ENCODE results near the gene IL17RB. TPM values are rescaled to one million over a fixed set of nuclear protein-coding genes. Genes with fewer than 3 reads are reported as not detected.

IL17RB gene
- total and polyA plus RNA-seq, 3 experiments from 2014 or later, result 0.98 to 2.1 (median 1.2) TPM

- H3K27ac Mint-ChIP-seq, result no peak overlapping the region
- no peaks in the 10 kb centered on the region for H3K36me3 ChIP-seq (ENCODE audit: insufficient read depth, low read length)
- peaks cover 3 to 11% of the 10 kb centered on the region in 2 donors for H3K27me3 Mint-ChIP-seq
- no peaks in the 10 kb centered on the region for H3K9me3 Mint-ChIP-seq
- H3K27ac ChIP-seq (ENCODE audit: low read depth, low read length), result no peak overlapping the region
- no peaks in the 10 kb centered on the region for H3K9me3 ChIP-seq (ENCODE audit: low read length)
- ChIA-PET CTCF (no interaction called here), POLR2A (no interaction called here)
- no peak for DNase-seq
- no peak overlapping the region for H3K4me3 Mint-ChIP-seq
- H3K27me3 ChIP-seq (ENCODE audit: insufficient read depth, low read length, poor library complexity, severe bottlenecking), result no peaks in the 10 kb centered on the region
- H3K36me3 Mint-ChIP-seq, result no peaks in the 10 kb centered on the region
- no peaks in the 10 kb centered on the region for H3K4me1 ChIP-seq (ENCODE audit: insufficient read depth, low read length)
- peaks cover 0 to 2% (median 0%) of the 10 kb centered on the region in 3 donors for H3K4me1 Mint-ChIP-seq
- no peak overlapping the region for H3K4me3 ChIP-seq (ENCODE audit: low read length)
Observed at GRCh38 chr3:53822331-53822741, 24.0 kb upstream of the IL17RB start.

- CTCF ChIA-PET, result no interaction called here
- H3K27me3 Mint-ChIP-seq, result peaks cover 3 to 4% of the 10 kb centered on the region in 2 donors
- Histone ChIP-seq H3K4me3 (ENCODE audit: low read length) (no peak overlapping the region), H3K27me3 (ENCODE audit: insufficient read depth, low read length, poor library complexity, severe bottlenecking) (no peaks in the 10 kb centered on the region), H3K27ac (ENCODE audit: low read depth, low read length) (no peak overlapping the region), H3K4me1 (ENCODE audit: insufficient read depth, low read length) (no peaks in the 10 kb centered on the region), H3K9me3 (ENCODE audit: low read length) (no peaks in the 10 kb centered on the region), H3K36me3 (ENCODE audit: insufficient read depth, low read length) (no peaks in the 10 kb centered on the region)
- H3K36me3 Mint-ChIP-seq, result no peaks in the 10 kb centered on the region
- POLR2A ChIA-PET, result no interaction called here
- no peak overlapping the region for H3K27ac Mint-ChIP-seq
- H3K4me3 Mint-ChIP-seq, result no peak overlapping the region
- H3K4me1 Mint-ChIP-seq, result no peaks in the 10 kb centered on the region
- no peaks in the 10 kb centered on the region for H3K9me3 Mint-ChIP-seq
- no peak for DNase-seq
Observed at GRCh38 chr3:53823026-53823955, 23.1 kb upstream of the IL17RB start.

- Mint-ChIP-seq H3K27ac (no peak overlapping the region), H3K4me3 (no peak overlapping the region), H3K27me3 (peaks cover 3 to 4% of the 10 kb centered on the region in 2 donors), H3K36me3 (no peaks in the 10 kb centered on the region), H3K4me1 (no peaks in the 10 kb centered on the region), H3K9me3 (no peaks in the 10 kb centered on the region)
- CTCF ChIA-PET, result no interaction called here
- Histone ChIP-seq H3K4me1 (ENCODE audit: insufficient read depth, low read length) (no peaks in the 10 kb centered on the region), H3K9me3 (ENCODE audit: low read length) (no peaks in the 10 kb centered on the region), H3K27me3 (ENCODE audit: insufficient read depth, low read length, poor library complexity, severe bottlenecking) (no peaks in the 10 kb centered on the region), H3K36me3 (ENCODE audit: insufficient read depth, low read length) (no peaks in the 10 kb centered on the region), H3K4me3 (ENCODE audit: low read length) (no peak overlapping the region), H3K27ac (ENCODE audit: low read depth, low read length) (no peak overlapping the region)
- DNase-seq, result no peak
- POLR2A ChIA-PET, result no interaction called here
Observed at GRCh38 chr3:53823956-53824657, 22.3 kb upstream of the IL17RB start.

GRCh38 chr3:53824795-53825194 lies 21.6 kb upstream of the IL17RB start:
- H3K9me3 ChIP-seq (ENCODE audit: low read length), result no peaks in the 10 kb centered on the region
- Mint-ChIP-seq H3K27ac (no peak overlapping the region), H3K9me3 (no peaks in the 10 kb centered on the region), H3K4me1 (no peaks in the 10 kb centered on the region), H3K27me3 (peaks cover 3 to 4% of the 10 kb centered on the region in 2 donors), H3K36me3 (no peaks in the 10 kb centered on the region), H3K4me3 (no peak overlapping the region)
- no peak for DNase-seq
- ChIA-PET CTCF (interaction anchor here (1.2 kb wide), 1 partner anchor 15 kb away, joined by 3 read pairs; no protein-coding TSS in a partner anchor), POLR2A (no interaction called here)
- H3K36me3 ChIP-seq (ENCODE audit: insufficient read depth, low read length), result no peaks in the 10 kb centered on the region
- H3K27me3 ChIP-seq (ENCODE audit: insufficient read depth, low read length, poor library complexity, severe bottlenecking), result no peaks in the 10 kb centered on the region
- no peaks in the 10 kb centered on the region for H3K4me1 ChIP-seq (ENCODE audit: insufficient read depth, low read length)
- no peak overlapping the region for H3K27ac ChIP-seq (ENCODE audit: low read depth, low read length)
- no peak overlapping the region for H3K4me3 ChIP-seq (ENCODE audit: low read length)

- H3K27ac Mint-ChIP-seq, result no peak overlapping the region
- ChIA-PET POLR2A (no interaction called here), CTCF (interaction anchor here (1.2 kb wide), 1 partner anchor 17 kb away, joined by 3 read pairs; no protein-coding TSS in a partner anchor)
- no peak overlapping the region for H3K4me3 Mint-ChIP-seq
- no peaks in the 10 kb centered on the region for H3K4me1 ChIP-seq (ENCODE audit: insufficient read depth, low read length)
- H3K27ac ChIP-seq (ENCODE audit: low read depth, low read length), result no peak overlapping the region
- no peaks in the 10 kb centered on the region for H3K4me1 Mint-ChIP-seq
- no peaks in the 10 kb centered on the region for H3K36me3 ChIP-seq (ENCODE audit: insufficient read depth, low read length)
- no peaks in the 10 kb centered on the region for H3K9me3 ChIP-seq (ENCODE audit: low read length)
- DNase-seq, result no peak
- H3K9me3 Mint-ChIP-seq, result no peaks in the 10 kb centered on the region
- no peaks in the 10 kb centered on the region for H3K36me3 Mint-ChIP-seq
- H3K27me3 ChIP-seq (ENCODE audit: insufficient read depth, low read length, poor library complexity, severe bottlenecking), result no peaks in the 10 kb centered on the region
- peaks cover 3 to 4% of the 10 kb centered on the region in 2 donors for H3K27me3 Mint-ChIP-seq
- no peak overlapping the region for H3K4me3 ChIP-seq (ENCODE audit: low read length)
Observed at GRCh38 chr3:53826048-53826447, 20.3 kb upstream of the IL17RB start.

- ChIA-PET CTCF (no interaction called here), POLR2A (no interaction called here)
- no peaks in the 10 kb centered on the region for H3K36me3 ChIP-seq (ENCODE audit: insufficient read depth, low read length)
- Mint-ChIP-seq H3K4me1 (no peaks in the 10 kb centered on the region), H3K27me3 (no peaks in the 10 kb centered on the region), H3K27ac (no peak overlapping the region), H3K9me3 (no peaks in the 10 kb centered on the region), H3K36me3 (no peaks in the 10 kb centered on the region), H3K4me3 (no peak overlapping the region)
- H3K4me3 ChIP-seq (ENCODE audit: low read length), result no peak overlapping the region
- H3K27ac ChIP-seq (ENCODE audit: low read depth, low read length), result no peak overlapping the region
- no peaks in the 10 kb centered on the region for H3K4me1 ChIP-seq (ENCODE audit: insufficient read depth, low read length)
- no peaks in the 10 kb centered on the region for H3K27me3 ChIP-seq (ENCODE audit: insufficient read depth, low read length, poor library complexity, severe bottlenecking)
- no peaks in the 10 kb centered on the region for H3K9me3 ChIP-seq (ENCODE audit: low read length)
- DNase-seq, result no peak
Observed at GRCh38 chr3:53828581-53828980, 17.8 kb upstream of the IL17RB start.

GRCh38 chr3:53829605-53830004 lies 16.8 kb upstream of the IL17RB start:
- CTCF ChIA-PET, result no interaction called here
- no peaks in the 10 kb centered on the region for H3K27me3 Mint-ChIP-seq
- H3K4me3 Mint-ChIP-seq, result no peak overlapping the region
- DNase-seq, result no peak
- H3K4me1 Mint-ChIP-seq, result no peaks in the 10 kb centered on the region
- H3K9me3 Mint-ChIP-seq, result no peaks in the 10 kb centered on the region
- H3K9me3 ChIP-seq (ENCODE audit: low read length), result no peaks in the 10 kb centered on the region
- no peak overlapping the region for H3K27ac Mint-ChIP-seq
- H3K4me1 ChIP-seq (ENCODE audit: insufficient read depth, low read length), result no peaks in the 10 kb centered on the region
- no peaks in the 10 kb centered on the region for H3K36me3 Mint-ChIP-seq
- H3K27me3 ChIP-seq (ENCODE audit: insufficient read depth, low read length, poor library complexity, severe bottlenecking), result no peaks in the 10 kb centered on the region
- no peak overlapping the region for H3K4me3 ChIP-seq (ENCODE audit: low read length)
- POLR2A ChIA-PET, result no interaction called here
- no peak overlapping the region for H3K27ac ChIP-seq (ENCODE audit: low read depth, low read length)
- H3K36me3 ChIP-seq (ENCODE audit: insufficient read depth, low read length), result no peaks in the 10 kb centered on the region

- Mint-ChIP-seq H3K4me1 (no peaks in the 10 kb centered on the region), H3K27me3 (no peaks in the 10 kb centered on the region), H3K4me3 (no peak overlapping the region), H3K27ac (no peak overlapping the region), H3K9me3 (no peaks in the 10 kb centered on the region), H3K36me3 (no peaks in the 10 kb centered on the region)
- ChIA-PET CTCF (no interaction called here), POLR2A (no interaction called here)
- no peak for DNase-seq
- no peaks in the 10 kb centered on the region for H3K27me3 ChIP-seq (ENCODE audit: insufficient read depth, low read length, poor library complexity, severe bottlenecking)
- no peaks in the 10 kb centered on the region for H3K9me3 ChIP-seq (ENCODE audit: low read length)
- no peaks in the 10 kb centered on the region for H3K36me3 ChIP-seq (ENCODE audit: insufficient read depth, low read length)
- H3K4me1 ChIP-seq (ENCODE audit: insufficient read depth, low read length), result no peaks in the 10 kb centered on the region
- H3K4me3 ChIP-seq (ENCODE audit: low read length), result no peak overlapping the region
- no peak overlapping the region for H3K27ac ChIP-seq (ENCODE audit: low read depth, low read length)
Observed at GRCh38 chr3:53830944-53831343, 15.4 kb upstream of the IL17RB start.

Data from CD8-positive, alpha-beta memory T cell (primary cell).